CD4-positive, alpha-beta T cell (primary cell): Measurements from ENCODE around the gene FGR. TPM values are rescaled to one million over a fixed set of nuclear protein-coding genes. Genes with fewer than 3 reads are reported as not detected.

Experiments used
- ATAC-seq: fragments of 200-7000 bp; cut with Tn5 transposase; one replicate; pipeline ENCODE4 v1.10.0; 2022; ENCODE audit warnings: mild to moderate bottlenecking; ENCODE audit not compliant: poor library complexity
- CTCF ChIA-PET: fragments of 350-600 bp; sonication (Branson Sonifier 250); formaldehyde crosslinking; loops from one replicate; lab custom pipeline; 2021; ENCODE audit warnings: antibody characterized with exemption, inconsistent platforms; lab: Charles Lee
- POLR2A ChIA-PET: fragments of 350-600 bp; sonication (Branson Sonifier 250); formaldehyde crosslinking; loops from one replicate; lab custom pipeline; 2021; ENCODE audit warnings: antibody characterized with exemption, inconsistent platforms; lab: Charles Lee
- DNase-seq, 14 experiments: peaks; one replicate each; pipeline ENCODE4 v3.0.0-alpha.2; 2013 to 2020; ENCODE audit warnings: mixed read lengths in 2 of 14
- H3K27ac ChIP-seq, 2 donors: one replicate each; pipeline versions ENCODE4 v1.5.1 to v1.7.0; 2013; ENCODE audit warnings: low read length in 2 of 2, low read depth in 1 of 2, mild to moderate bottlenecking in 1 of 2
- H3K27me3 ChIP-seq, 2 experiments: 1 replicate in 1 of 2; 2 replicates in 1 of 2; pipeline versions ENCODE4 v1.6.1 to v1.7.0; 2013; ENCODE audit warnings: low read length in 2 of 2, control low read depth in 1 of 2, mild to moderate bottlenecking in 1 of 2, moderate library complexity in 1 of 2; ENCODE audit not compliant: insufficient read depth in 2 of 2, control insufficient read depth in 1 of 2
- H3K36me3 ChIP-seq: one replicate; pipeline ENCODE4 v1.6.1; 2013; ENCODE audit warnings: low read length, control low read depth; ENCODE audit not compliant: insufficient read depth
- H3K4me1 ChIP-seq: one replicate; pipeline ENCODE4 v1.6.1; 2013; ENCODE audit warnings: low read length, control low read depth; ENCODE audit not compliant: insufficient read depth
- H3K4me3 ChIP-seq: one replicate; pipeline ENCODE4 v1.5.1; 2013; ENCODE audit warnings: mild to moderate bottlenecking, low read length, moderate library complexity
- H3K9me3 ChIP-seq, 2 experiments: 1 replicate in 1 of 2; 2 replicates in 1 of 2; pipeline versions ENCODE4 v1.6.1 to v1.7.0; 2013; ENCODE audit warnings: low read length in 2 of 2, mild to moderate bottlenecking in 2 of 2, control low read depth in 1 of 2, moderate library complexity in 1 of 2; ENCODE audit not compliant: control insufficient read depth in 1 of 2, insufficient read depth in 1 of 2
- H3K27ac Mint-ChIP-seq: one replicate; pipeline ENCODE4 v1.8.0; 2020; ENCODE audit warnings: mixed read lengths
- H3K27me3 Mint-ChIP-seq: one replicate; pipeline ENCODE4 v1.8.0; 2021; ENCODE audit warnings: mixed read lengths
- H3K36me3 Mint-ChIP-seq: one replicate; pipeline ENCODE4 v1.8.0; 2021; ENCODE audit warnings: low read depth, mixed read lengths
- H3K4me1 Mint-ChIP-seq: one replicate; pipeline ENCODE4 v1.8.0; 2021; ENCODE audit warnings: low read depth, mixed read lengths
- H3K4me3 Mint-ChIP-seq: one replicate; pipeline ENCODE4 v1.8.0; 2020; ENCODE audit warnings: mild to moderate bottlenecking, mixed read lengths
- H3K9me3 Mint-ChIP-seq: one replicate; pipeline ENCODE4 v1.8.0; 2020; ENCODE audit warnings: mixed read lengths
- intact Hi-C, 2 experiments: fragments of 100-400 bp; cut with DNase I in 1 of 2; cut with micrococcal nuclease in 1 of 2; formaldehyde crosslinking; loops; one replicate each; pipeline versions ENCODE4 v1.15.1 to v1.9.0; 2023 to 2025; cut with DNase I, micrococcal nuclease
- total RNA-seq, 174 experiments: library from RNA in 2 of 174; stranded (reverse) in 2 of 174; gene quantifications; one replicate each; pipeline ENCODE4 v1.2.3 and lab custom pipeline; 2021 to 2026
- TF ChIP-seq, protein P1 (sequence below): fragments of 200-600 bp; IDR thresholded peaks from one replicate; pipeline ENCODE4 v1.8.0; 2022; ENCODE audit warnings: antibody characterized with exemption, mild to moderate bottlenecking

The FGR gene
- total RNA-seq, 2 experiments from 2014 or later: 3.0 to 3.2 TPM

DNA sequence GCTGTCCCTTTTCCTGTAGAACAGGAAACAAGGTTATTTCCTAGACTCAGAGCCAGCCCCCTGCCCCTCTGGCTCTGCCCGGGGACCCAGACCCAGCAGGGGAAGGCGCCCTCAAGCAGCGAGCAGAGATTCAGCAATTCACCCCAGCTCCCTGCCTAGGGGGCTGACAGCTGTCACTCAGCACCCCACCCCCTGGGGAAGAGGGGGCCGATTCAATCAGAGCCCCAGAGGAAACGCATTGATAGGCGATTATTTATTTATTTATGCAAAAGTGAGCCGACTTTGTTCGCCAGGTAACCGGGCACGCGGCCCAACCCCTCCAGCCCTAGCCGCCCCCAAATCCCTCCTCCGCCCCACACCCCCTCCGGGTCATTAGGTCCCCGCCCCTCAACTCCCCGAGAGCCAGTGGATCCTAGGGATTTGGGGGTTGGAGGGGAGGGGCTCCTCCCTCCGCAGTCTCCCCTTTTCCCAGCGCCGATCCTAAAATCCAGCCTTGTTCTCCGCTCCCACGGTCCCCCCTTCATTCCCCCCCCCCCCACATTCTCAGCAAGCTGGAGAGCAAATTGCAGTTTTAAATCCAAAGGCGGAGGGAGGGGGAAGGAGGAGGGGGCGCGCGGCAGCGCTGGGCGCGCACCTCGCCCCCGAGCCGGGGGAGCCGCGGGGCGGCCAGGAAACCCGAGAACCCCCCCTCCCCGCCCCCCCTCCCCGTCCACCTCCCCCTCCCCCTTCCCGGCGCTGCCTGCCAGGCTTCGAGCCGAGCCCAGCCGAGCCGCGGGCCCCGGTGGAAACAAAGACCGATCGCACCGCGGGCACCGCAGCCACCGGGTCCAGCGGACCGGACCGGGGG lies 32.3 kb downstream of the FGR start:
- Mint-ChIP-seq H3K4me3 (peak overlapping the region; percentile 93), H3K4me1 (peaks cover 54% of the 10 kb centered on the region), H3K9me3 (no peaks in the 10 kb centered on the region), H3K27me3 (no peaks in the 10 kb centered on the region), H3K36me3 (peaks cover 8% of the 10 kb centered on the region), H3K27ac (peak overlapping the region; percentile 71)
- TF ChIP-seq, protein P1, sequence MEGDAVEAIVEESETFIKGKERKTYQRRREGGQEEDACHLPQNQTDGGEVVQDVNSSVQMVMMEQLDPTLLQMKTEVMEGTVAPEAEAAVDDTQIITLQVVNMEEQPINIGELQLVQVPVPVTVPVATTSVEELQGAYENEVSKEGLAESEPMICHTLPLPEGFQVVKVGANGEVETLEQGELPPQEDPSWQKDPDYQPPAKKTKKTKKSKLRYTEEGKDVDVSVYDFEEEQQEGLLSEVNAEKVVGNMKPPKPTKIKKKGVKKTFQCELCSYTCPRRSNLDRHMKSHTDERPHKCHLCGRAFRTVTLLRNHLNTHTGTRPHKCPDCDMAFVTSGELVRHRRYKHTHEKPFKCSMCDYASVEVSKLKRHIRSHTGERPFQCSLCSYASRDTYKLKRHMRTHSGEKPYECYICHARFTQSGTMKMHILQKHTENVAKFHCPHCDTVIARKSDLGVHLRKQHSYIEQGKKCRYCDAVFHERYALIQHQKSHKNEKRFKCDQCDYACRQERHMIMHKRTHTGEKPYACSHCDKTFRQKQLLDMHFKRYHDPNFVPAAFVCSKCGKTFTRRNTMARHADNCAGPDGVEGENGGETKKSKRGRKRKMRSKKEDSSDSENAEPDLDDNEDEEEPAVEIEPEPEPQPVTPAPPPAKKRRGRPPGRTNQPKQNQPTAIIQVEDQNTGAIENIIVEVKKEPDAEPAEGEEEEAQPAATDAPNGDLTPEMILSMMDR: no peak
- peaks cover 75% of the 10 kb centered on the region for H3K4me1 ChIP-seq
- H3K27ac ChIP-seq: peak overlapping the region; percentile 6 to 35
- ATAC-seq: peak; percentile 15
- no peaks in the 10 kb centered on the region for H3K27me3 ChIP-seq
- intact Hi-C loops: no loop called here
- peak in 12 of 14 experiments; percentile 22 to 70 (median 44) for DNase-seq
- CTCF ChIA-PET: interaction anchor here (0.7 to 11.0 kb wide), 5 partner anchors 34 to 208 kb away, joined by 3 to 72 read pairs (median 6); no protein-coding TSS in a partner anchor
- H3K9me3 ChIP-seq: no peaks in the 10 kb centered on the region
- H3K36me3 ChIP-seq: no peaks in the 10 kb centered on the region
- POLR2A ChIA-PET: interaction anchor here (0.7 to 6.1 kb wide), 7 partner anchors 34 to 186 kb away, joined by 3 to 51 read pairs (median 3); no protein-coding TSS in a partner anchor
- H3K4me3 ChIP-seq: peak overlapping the region; percentile 78

DNA sequence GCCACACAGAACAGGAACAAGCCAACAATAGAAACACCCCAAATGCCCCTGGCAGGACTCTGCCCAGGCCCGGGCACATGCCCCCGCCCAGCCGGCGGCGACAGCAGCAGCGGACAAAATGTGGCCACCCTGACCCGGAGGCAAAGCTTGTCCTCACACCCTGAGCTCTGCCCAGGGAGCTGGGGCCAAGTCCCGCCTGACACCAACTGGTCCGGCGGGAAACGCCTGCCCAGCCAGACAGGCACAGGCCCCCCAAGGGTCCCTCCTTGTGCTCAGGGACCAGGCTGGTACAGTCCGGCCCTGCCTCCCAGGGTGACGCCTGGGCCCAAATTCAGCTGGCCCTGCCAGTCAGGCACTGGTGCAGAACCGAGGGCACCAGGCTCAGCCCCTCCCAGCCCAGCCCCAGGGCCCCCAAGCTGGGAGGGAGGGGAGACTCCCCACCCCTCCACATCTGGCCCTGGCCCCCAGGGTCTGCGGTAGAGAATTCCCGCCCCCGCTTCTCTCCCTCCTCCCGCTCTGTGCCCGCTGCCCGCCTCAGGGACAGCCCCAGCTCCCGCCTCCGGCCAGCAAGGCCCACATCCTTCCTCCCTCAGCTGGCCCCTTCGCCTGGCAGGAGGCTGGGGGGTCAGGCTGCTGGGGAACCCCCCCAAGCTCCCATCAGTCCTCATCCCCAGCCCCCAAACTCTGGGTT lies 33.1 kb downstream of the FGR start:
- peak overlapping the region; percentile 78 for H3K4me3 ChIP-seq
- CTCF ChIA-PET: interaction anchor here (0.7 to 11.0 kb wide), 6 partner anchors 33 to 301 kb away, joined by 3 to 72 read pairs (median 5); no protein-coding TSS in a partner anchor
- peaks cover 8% of the 10 kb centered on the region for H3K36me3 Mint-ChIP-seq

More for the DNA sequence above, 33.1 kb downstream of the FGR start:
- Histone ChIP-seq H3K9me3 (no peaks in the 10 kb centered on the region), H3K27me3 (no peaks in the 10 kb centered on the region), H3K27ac (peak overlapping the region; percentile 6 to 35), H3K4me1 (peaks cover 79% of the 10 kb centered on the region), H3K36me3 (no peaks in the 10 kb centered on the region)
- peaks cover 54% of the 10 kb centered on the region for H3K4me1 Mint-ChIP-seq
- intact Hi-C loops: no loop called here
- POLR2A ChIA-PET: interaction anchor here (0.7 to 6.1 kb wide), 7 partner anchors 33 to 185 kb away, joined by 3 to 51 read pairs (median 3); no protein-coding TSS in a partner anchor
- no peaks in the 10 kb centered on the region for H3K27me3 Mint-ChIP-seq
- TF ChIP-seq, protein P1: no peak
- ATAC-seq (no peak), DNase-seq (peak in 1 of 14 experiments; percentile 46)
- peak overlapping the region; percentile 93 for H3K4me3 Mint-ChIP-seq
- H3K9me3 Mint-ChIP-seq: no peaks in the 10 kb centered on the region
- H3K27ac Mint-ChIP-seq: peak overlapping the region; percentile 71
